Measurements from ENCODE around the gene ARHGAP24. TPM values are rescaled to one million over a fixed set of nuclear protein-coding genes. Genes with fewer than 3 reads are reported as not detected.

The ARHGAP24 gene
- total RNA-seq, 1 experiment from 2014 or later, result 1.3 TPM

GRCh38 chr4:85595796-85596559, 121.0 kb downstream of the ARHGAP24 start:
- RAD21 ChIA-PET (ENCODE audit: low non-redundant PET in 1 of 2, low total read pairs in 2 of 2, uncharacterized antibody in 2 of 2, unreplicated experiment in 2 of 2), result no interaction called here
- Histone ChIP-seq H3K27ac (ENCODE audit: low read depth, low read length) (no peak overlapping the region), H3K27me3 (ENCODE audit: insufficient read depth, low read length) (no peaks in the 10 kb centered on the region), H3K9me3 (ENCODE audit: control insufficient read depth in 1 of 2, insufficient read depth in 1 of 2, low read depth in 1 of 2, low read length in 2 of 2) (no peaks in the 10 kb centered on the region), H3K9ac (ENCODE audit: low read length) (no peak overlapping the region), H4K20me1 (ENCODE audit: insufficient read depth) (no peaks in the 10 kb centered on the region), H3K4me2 (ENCODE audit: low read length) (no peak overlapping the region), H3K9me2 (ENCODE audit: insufficient read depth) (no peaks in the 10 kb centered on the region), H2AFZ (ENCODE audit: low read depth, low read length, poor library complexity, severe bottlenecking) (no peak overlapping the region), H3K79me2 (ENCODE audit: insufficient read depth, low read length) (no peaks in the 10 kb centered on the region), H3K4me1 (ENCODE audit: control insufficient read depth in 1 of 2, insufficient read depth in 2 of 2, low read length in 2 of 2) (no peaks in the 10 kb centered on the region), H3K36me3 (ENCODE audit: control insufficient read depth in 1 of 2, insufficient read depth in 2 of 2, low read length in 2 of 2) (no peaks in the 10 kb centered on the region), H3K4me3 (replicated peaks in 1 of 2; ENCODE audit: low read depth in 1 of 2, low read length in 2 of 2) (no peak overlapping the region)
- ATAC-seq, result no peak
- POLR2A ChIA-PET, result no interaction called here
- TF ChIP-seq SP1 (IDR thresholded peaks at IDR 0.05; ENCODE audit: low read depth) (no peak), ZNF274 (IDR thresholded peaks at IDR 0.05; ENCODE audit: low read depth, low read length) (no peak), EZH2phosphoT487 (IDR thresholded peaks at IDR 0.05; ENCODE audit: borderline replicate concordance) (no peak), EZH2 (IDR thresholded peaks at IDR 0.05) (no peak), FOSL1 (IDR thresholded peaks at IDR 0.05; ENCODE audit: low read depth) (no peak), POLR2A (IDR thresholded peaks at IDR 0.05; ENCODE audit: borderline replicate concordance, extremely low read depth, insufficient read depth, insufficient read length) (no peak), TCF7L2 (IDR thresholded peaks at IDR 0.05; ENCODE audit: borderline replicate concordance, extremely low read depth, insufficient read depth, insufficient read length) (no peak), RAD21 (IDR thresholded peaks at IDR 0.05; ENCODE audit: low read depth) (no peak)
- TF ChIP-seq, protein P1, sequence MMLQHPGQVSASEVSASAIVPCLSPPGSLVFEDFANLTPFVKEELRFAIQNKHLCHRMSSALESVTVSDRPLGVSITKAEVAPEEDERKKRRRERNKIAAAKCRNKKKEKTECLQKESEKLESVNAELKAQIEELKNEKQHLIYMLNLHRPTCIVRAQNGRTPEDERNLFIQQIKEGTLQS (IDR thresholded peaks at IDR 0.05), result no peak
- intact Hi-C loops (cut with micrococcal nuclease), result no loop called here
- CTCF ChIA-PET, result no interaction called here
- DNase-seq (ENCODE audit: low read depth, low spot score), result no peak
- no TSS peak for BruUV-seq (replicated peaks)

DNA sequence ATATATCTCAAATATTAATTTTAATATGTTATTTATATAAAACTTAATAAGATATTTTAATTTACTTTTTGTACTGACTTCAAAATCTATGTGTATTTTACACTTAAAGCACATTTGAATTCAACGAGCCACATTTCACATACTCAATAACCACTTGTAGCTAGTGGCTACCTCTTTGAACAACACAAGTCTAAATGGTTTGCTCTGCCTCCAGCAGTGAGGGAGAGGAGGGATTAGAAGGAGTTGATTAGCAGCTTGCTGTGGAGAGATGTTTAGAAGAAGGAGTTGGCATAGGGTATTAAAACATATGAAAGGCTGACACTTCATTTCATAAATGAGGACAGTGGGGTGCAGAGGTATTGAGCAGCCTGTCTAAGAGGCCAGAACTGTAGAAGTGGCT, 124.0 kb downstream of the ARHGAP24 start:
- H3K4me3 ChIP-seq (replicated peaks in 1 of 2; ENCODE audit: low read depth in 1 of 2, low read length in 2 of 2), result no peak overlapping the region
- H3K9ac ChIP-seq (ENCODE audit: low read length), result no peak overlapping the region
- H3K4me1 ChIP-seq (ENCODE audit: control insufficient read depth in 1 of 2, insufficient read depth in 2 of 2, low read length in 2 of 2), result no peaks in the 10 kb centered on the region
- H3K79me2 ChIP-seq (ENCODE audit: insufficient read depth, low read length), result no peaks in the 10 kb centered on the region
- no peak for TF ChIP-seq FOSL1 (IDR thresholded peaks at IDR 0.05; ENCODE audit: low read depth)
- TF ChIP-seq YY1 (IDR thresholded peaks at IDR 0.05; ENCODE audit: extremely low read depth, insufficient replicate concordance, low read depth, low read length), result no peak
- no peak for TF ChIP-seq EZH2 (IDR thresholded peaks at IDR 0.05)
- TF ChIP-seq CTCF (IDR thresholded peaks at IDR 0.05 in 2 of 3, conservative IDR thresholded peaks at IDR 0.05 in 1 of 3; ENCODE audit: borderline replicate concordance in 1 of 3, insufficient read depth in 1 of 3, low read depth in 2 of 3, low read length in 2 of 3), result no peak
- no peak for TF ChIP-seq SIN3A (IDR thresholded peaks at IDR 0.05; ENCODE audit: low read depth)
- no peak for TF ChIP-seq ZFX (IDR thresholded peaks at IDR 0.05)
- H3K36me3 ChIP-seq (ENCODE audit: control insufficient read depth in 1 of 2, insufficient read depth in 2 of 2, low read length in 2 of 2), result no peaks in the 10 kb centered on the region
- ChIA-PET POLR2A (no interaction called here), CTCF (no interaction called here), RAD21 (ENCODE audit: low non-redundant PET in 1 of 2, low total read pairs in 2 of 2, uncharacterized antibody in 2 of 2, unreplicated experiment in 2 of 2) (no interaction called here)
- ATAC-seq, result no peak
- no peak for DNase-seq (ENCODE audit: low read depth, low spot score)
- intact Hi-C loops (cut with micrococcal nuclease), result no loop called here
- no peak overlapping the region for H3K27ac ChIP-seq (ENCODE audit: low read depth, low read length)
- no peak overlapping the region for H3K4me2 ChIP-seq (ENCODE audit: low read length)
- H3K9me2 ChIP-seq (ENCODE audit: insufficient read depth), result no peaks in the 10 kb centered on the region
- no peak overlapping the region for H2AFZ ChIP-seq (ENCODE audit: low read depth, low read length, poor library complexity, severe bottlenecking)
- H4K20me1 ChIP-seq (ENCODE audit: insufficient read depth), result no peaks in the 10 kb centered on the region
- no peaks in the 10 kb centered on the region for H3K27me3 ChIP-seq (ENCODE audit: insufficient read depth, low read length)
- no peaks in the 10 kb centered on the region for H3K9me3 ChIP-seq (ENCODE audit: control insufficient read depth in 1 of 2, insufficient read depth in 1 of 2, low read depth in 1 of 2, low read length in 2 of 2)
- no TSS peak for BruUV-seq (replicated peaks)
